KMS-11 (cell line): ENCODE data around the gene EPX.

Experiments used
- H2AFZ ChIP-seq: fragments of 200-600 bp; sonication (generic); 2 replicates; pipeline ENCODE4 v1.6.1; 2016; ENCODE audit warnings: antibody characterized with exemption, mixed run types, low read depth
- H3K27ac ChIP-seq: fragments of 200-600 bp; sonication (generic); 2 replicates; pipeline ENCODE4 v1.6.1; 2016; ENCODE audit warnings: mild to moderate bottlenecking, mixed run types
- H3K27me3 ChIP-seq: fragments of 200-600 bp; sonication (generic); 2 replicates; pipeline ENCODE4 v1.6.1; 2017; ENCODE audit warnings: mild to moderate bottlenecking, low read depth, mixed run types, moderate library complexity; ENCODE audit not compliant: insufficient read depth
- H3K36me3 ChIP-seq: fragments of 200-600 bp; sonication (generic); 2 replicates; pipeline ENCODE4 v1.6.1; 2017; ENCODE audit warnings: mild to moderate bottlenecking, mixed run types; ENCODE audit not compliant: insufficient read depth
- H3K4me1 ChIP-seq: fragments of 200-600 bp; sonication (generic); 2 replicates; pipeline ENCODE4 v1.6.1; 2016; ENCODE audit warnings: mild to moderate bottlenecking, low read depth, mixed run types; ENCODE audit not compliant: poor library complexity, severe bottlenecking
- H3K4me2 ChIP-seq: fragments of 200-600 bp; sonication (generic); 2 replicates; pipeline ENCODE4 v1.7.0; 2016; ENCODE audit warnings: mild to moderate bottlenecking, mixed run types
- H3K4me3 ChIP-seq: fragments of 200-600 bp; sonication (generic); IDR thresholded peaks from 2 replicates; pipeline ENCODE4 v1.6.1; 2017; ENCODE audit warnings: low read depth, low read length, mixed read lengths; ENCODE audit not compliant: insufficient read depth
- H3K79me2 ChIP-seq: fragments of 200-600 bp; sonication (generic); 2 replicates; pipeline ENCODE4 v1.6.1; 2016; ENCODE audit warnings: low read depth, mixed run types; ENCODE audit not compliant: insufficient read depth
- H3K9ac ChIP-seq: fragments of 200-600 bp; sonication (generic); 2 replicates; pipeline ENCODE4 v1.6.1; 2016; ENCODE audit warnings: mild to moderate bottlenecking, mixed run types
- H4K20me1 ChIP-seq: fragments of 200-600 bp; sonication (generic); 2 replicates; pipeline ENCODE4 v1.6.1; 2016; ENCODE audit warnings: mild to moderate bottlenecking, mixed run types; ENCODE audit not compliant: insufficient read depth
- TF ChIP-seq, protein P1 (sequence below): fragments of 200-600 bp; sonication (generic); conservative IDR thresholded peaks from 2 replicates; pipeline ENCODE4 v1.6.1; 2017; ENCODE audit warnings: low read depth, mild to moderate bottlenecking, antibody characterized with exemption, low read length, moderate library complexity, mixed read lengths

The EPX gene

DNA sequence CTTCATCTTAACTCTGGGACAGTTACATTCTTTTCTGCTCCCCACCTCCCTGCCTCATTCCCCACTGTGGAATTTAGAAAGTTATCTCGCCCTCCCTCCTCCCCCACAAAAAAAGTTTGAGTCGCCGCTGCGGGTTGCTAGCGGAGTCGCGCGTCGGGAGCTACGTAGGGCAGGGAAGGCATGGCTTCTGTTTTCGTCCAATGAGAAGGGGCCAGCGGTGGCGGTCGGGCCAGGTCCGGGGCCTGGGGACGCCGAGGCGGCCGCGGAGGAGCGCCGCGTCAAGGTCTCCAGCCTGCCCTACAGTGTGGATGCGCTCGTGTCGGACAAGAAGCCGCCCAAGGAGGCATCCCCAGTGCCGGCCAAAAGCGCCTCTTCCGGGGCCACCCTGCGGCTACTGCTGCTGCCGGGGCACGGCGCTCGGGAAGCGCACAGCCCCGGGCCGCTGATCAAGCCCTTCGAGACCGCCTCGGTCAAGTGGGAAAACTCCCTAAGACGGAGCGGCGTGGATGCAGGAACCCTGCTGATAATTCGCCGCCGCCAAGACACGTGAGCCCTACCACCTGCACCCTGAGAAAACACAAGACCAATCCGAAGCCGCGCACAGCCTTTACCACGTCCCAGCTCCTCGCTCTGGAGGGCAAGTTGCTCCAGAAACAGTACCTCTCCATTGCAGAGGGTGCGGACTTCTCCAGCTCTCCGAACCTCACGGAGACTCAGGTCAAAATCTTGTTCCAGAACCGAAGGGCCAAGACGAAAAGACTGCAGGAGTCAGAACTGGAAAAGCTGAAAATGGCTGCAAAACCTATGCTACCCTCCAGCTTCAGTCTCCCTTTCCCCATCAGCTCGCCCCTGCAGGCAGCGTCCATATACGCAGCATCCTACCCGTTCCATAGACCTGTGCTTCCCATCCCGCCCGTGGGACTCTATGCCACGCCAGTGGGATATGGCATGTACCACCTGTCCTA lies 35.4 kb upstream of the EPX start:
- no peak overlapping the region for H2AFZ ChIP-seq
- no peak overlapping the region for H3K27ac ChIP-seq

DNA sequence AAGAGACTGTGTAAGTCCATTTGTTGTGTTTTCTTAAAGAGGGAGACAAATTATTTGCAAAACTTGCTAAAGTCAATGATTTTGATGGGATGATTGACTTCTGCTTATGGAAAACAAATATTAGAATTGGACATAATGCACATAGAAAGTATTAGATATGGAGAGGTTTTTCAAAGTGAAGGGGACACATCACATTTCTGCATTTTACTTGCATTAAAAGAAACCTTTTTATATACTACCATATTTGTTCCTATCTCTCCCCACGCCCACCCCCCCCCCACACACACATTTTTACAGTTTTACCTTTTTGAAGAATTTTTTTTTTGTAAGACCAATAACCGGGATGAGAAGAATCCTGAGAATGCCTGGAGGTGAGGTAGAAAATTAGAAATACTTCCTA lies 34.3 kb upstream of the EPX start:
- no peaks in the 10 kb centered on the region for H3K27me3 ChIP-seq
- H2AFZ ChIP-seq, result no peak overlapping the region
- H3K79me2 ChIP-seq, result no peaks in the 10 kb centered on the region
- no peak overlapping the region for H3K9ac ChIP-seq
- no peaks in the 10 kb centered on the region for H3K36me3 ChIP-seq
- TF ChIP-seq, protein P1, sequence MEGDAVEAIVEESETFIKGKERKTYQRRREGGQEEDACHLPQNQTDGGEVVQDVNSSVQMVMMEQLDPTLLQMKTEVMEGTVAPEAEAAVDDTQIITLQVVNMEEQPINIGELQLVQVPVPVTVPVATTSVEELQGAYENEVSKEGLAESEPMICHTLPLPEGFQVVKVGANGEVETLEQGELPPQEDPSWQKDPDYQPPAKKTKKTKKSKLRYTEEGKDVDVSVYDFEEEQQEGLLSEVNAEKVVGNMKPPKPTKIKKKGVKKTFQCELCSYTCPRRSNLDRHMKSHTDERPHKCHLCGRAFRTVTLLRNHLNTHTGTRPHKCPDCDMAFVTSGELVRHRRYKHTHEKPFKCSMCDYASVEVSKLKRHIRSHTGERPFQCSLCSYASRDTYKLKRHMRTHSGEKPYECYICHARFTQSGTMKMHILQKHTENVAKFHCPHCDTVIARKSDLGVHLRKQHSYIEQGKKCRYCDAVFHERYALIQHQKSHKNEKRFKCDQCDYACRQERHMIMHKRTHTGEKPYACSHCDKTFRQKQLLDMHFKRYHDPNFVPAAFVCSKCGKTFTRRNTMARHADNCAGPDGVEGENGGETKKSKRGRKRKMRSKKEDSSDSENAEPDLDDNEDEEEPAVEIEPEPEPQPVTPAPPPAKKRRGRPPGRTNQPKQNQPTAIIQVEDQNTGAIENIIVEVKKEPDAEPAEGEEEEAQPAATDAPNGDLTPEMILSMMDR, result no peak
- H4K20me1 ChIP-seq, result no peaks in the 10 kb centered on the region
- H3K4me3 ChIP-seq, result no peak overlapping the region
- H3K4me1 ChIP-seq, result no peaks in the 10 kb centered on the region
- H3K4me2 ChIP-seq, result no peak overlapping the region
- no peak overlapping the region for H3K27ac ChIP-seq

More for the DNA sequence above, 35.4 kb upstream of the EPX start:
- Histone ChIP-seq H3K4me1 (no peaks in the 10 kb centered on the region), H3K27me3 (no peaks in the 10 kb centered on the region), H3K36me3 (no peaks in the 10 kb centered on the region), H3K79me2 (no peaks in the 10 kb centered on the region), H3K9ac (no peak overlapping the region), H4K20me1 (no peaks in the 10 kb centered on the region), H3K4me2 (no peak overlapping the region), H3K4me3 (no peak overlapping the region)
- TF ChIP-seq, protein P1, result no peak

DNA sequence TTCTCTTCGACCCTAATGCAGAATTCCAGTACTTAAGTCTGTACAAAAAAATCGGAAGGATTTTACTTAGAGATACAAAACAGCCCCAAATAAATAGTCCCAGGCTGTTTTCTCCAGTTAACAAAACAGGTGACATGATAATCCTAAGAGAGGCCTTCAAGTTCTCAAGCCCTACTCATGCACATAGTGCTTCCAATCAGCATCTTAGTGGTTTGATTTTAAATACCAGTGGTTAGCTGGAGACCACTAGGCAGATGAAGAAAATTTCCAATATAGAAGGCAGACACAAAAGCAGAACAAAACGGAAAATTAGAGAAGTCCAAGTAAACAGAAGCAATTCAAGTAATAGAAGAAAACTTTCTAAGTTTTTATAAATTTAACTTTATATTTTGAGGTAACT lies 31.0 kb upstream of the EPX start:
- H3K9ac ChIP-seq, result no peak overlapping the region
- H3K27me3 ChIP-seq, result no peaks in the 10 kb centered on the region
- no peak overlapping the region for H3K4me2 ChIP-seq

DNA sequence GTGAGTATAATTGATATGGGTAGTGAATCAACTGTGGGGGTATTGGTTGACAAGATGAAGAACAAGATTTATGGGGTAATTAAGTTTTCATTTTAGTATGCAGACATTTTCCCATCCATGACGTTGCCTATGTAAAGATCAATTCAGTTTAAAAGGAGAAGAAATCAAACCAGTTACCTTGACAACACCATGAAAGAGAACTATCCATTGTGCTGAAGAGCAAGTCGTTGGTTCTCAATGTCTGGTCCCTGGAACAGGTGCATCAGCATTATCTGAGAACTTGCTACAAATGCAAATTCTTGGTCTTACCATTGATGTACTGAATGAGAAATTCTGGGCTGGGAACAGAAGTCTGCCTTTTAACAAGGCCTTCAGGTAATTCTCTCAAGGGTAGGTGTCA lies 26.5 kb upstream of the EPX start:
- Histone ChIP-seq H4K20me1 (no peaks in the 10 kb centered on the region), H3K4me3 (no peak overlapping the region), H3K4me2 (no peak overlapping the region), H3K27ac (no peak overlapping the region), H3K4me1 (no peaks in the 10 kb centered on the region), H3K36me3 (no peaks in the 10 kb centered on the region), H3K27me3 (no peaks in the 10 kb centered on the region), H2AFZ (no peak overlapping the region), H3K9ac (no peak overlapping the region), H3K79me2 (no peaks in the 10 kb centered on the region)
- TF ChIP-seq, protein P1, result no peak

More for the DNA sequence above, 31.0 kb upstream of the EPX start:
- H3K27ac ChIP-seq, result no peak overlapping the region
- no peaks in the 10 kb centered on the region for H4K20me1 ChIP-seq
- TF ChIP-seq, protein P1, result no peak
- no peaks in the 10 kb centered on the region for H3K79me2 ChIP-seq
- no peak overlapping the region for H2AFZ ChIP-seq
- H3K36me3 ChIP-seq, result no peaks in the 10 kb centered on the region
- no peak overlapping the region for H3K4me3 ChIP-seq
- no peaks in the 10 kb centered on the region for H3K4me1 ChIP-seq
